LoVo (cell line): ENCODE measurements around the gene IFIT1B.
"Not testable (repeated sequence)": the region's sequence is repeated elsewhere in the genome, so short reads cannot be mapped to it uniquely, and the experiment has no call there.

Experiments
- DNase-seq: peaks from one replicate; pipeline ENCODE4 v3.0.0-alpha.2; 2016; ENCODE audit warnings: low spot score

Gene IFIT1B, protein sequence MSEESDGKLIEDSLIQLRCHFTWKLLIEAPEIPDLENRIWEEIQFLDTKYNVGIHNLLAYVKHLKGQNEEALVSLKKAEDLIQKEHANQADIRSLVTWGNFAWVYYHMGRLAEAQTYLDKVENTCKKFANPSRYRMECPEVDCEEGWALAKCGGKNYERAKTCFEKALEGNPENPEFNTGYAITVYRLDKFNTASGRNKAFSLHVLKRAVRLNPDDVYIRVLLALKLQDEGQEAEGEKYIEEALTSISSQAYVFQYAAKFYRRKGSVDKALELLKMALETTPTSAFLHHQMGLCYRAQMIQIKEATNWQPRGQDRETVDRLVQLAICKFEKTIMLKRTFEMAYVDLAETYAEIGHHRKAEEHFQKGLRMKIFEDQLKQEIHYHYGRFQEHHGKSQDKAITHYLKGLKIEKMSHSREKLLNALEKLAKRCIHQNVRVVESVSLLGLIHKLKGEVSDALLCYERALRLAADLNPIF

DNA sequence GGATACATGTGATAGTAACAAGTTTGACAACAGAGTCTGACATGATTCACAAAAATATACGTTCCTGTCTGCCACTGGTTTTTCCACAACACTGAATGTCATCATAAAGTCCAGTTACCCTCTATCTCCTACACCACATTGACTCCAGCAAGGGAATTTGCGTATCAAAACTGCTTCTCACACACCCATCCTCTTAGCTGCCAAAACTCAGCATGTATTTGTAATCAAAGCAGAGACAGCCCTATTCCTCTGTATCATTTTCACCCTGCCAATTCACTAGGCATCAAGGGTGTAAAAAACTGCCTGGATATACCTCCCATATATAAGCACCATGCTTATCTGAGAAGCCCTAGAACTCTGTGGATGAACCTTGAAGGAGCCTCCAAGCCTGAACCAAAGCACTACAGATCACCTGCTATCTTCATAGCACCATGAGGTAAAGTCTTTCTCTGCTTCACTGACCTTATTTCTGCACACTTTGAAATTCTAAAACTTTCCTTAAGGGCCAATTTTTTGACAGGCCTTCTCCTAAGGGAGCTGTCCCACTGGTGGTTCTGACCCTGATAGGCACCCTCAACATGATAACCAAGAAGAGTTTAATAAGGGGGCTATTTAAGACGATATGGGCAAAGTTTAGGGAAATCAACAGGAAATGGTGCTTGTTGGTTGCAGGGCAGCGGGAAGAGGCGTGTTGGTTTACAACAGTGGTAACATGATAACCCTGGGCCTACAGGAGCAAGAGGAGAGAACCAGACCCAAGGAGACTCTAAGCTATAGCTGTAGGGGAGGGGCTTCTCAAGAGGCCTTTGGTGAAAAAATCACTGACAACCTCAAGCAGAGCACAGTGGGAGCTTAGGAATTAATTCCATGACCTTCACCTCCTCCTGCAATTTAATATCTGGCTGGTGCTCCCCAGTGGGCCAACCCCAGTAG lies at the start of gene IFIT1B:
TSS of gene IFIT1B (plus strand) at position 352 of the 933 bp plus-strand sequence. CDS start at position 432, 80 bp downstream.
- DNase-seq = no peak

DNA sequence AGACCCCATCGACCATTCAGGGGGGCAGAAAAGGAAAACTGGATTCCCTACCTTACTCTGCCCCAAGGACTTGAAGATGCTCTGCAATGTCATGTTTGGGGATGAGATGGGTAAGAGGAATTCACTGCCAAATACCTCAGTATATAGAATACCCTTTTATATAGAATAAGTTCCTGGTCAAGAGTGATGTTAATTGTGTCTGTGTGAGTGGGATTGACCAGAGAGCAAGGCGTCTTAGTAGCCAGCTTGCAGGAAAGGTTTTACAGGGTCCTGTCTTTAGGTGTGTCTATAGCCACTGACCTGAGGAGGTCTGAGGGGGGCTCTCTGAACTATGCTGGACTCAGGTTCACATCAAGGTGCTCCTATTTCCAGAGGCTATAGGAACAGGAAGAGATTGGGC lies 48.7 kb upstream of the IFIT1B start:
- no peak for DNase-seq

DNA sequence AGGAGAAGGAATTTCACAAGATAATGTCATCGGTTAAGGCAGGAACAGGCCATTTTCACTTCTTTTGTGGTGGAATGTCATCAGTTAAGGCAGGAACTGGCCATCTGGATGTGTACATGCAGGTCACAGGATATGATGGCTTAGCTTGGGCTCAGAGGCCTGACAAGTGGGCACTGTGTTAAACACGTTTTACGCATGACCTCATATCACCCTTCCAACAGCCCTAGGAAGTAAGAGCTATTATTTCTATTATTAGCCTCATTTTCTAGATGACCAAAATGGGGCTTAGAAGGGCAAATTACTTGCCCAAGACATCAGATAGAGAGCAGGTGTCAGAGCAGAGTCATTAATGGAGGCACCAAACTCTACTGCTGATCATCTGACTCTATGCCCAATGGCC lies 47.8 kb upstream of the IFIT1B start:
- not testable (repeated sequence) for DNase-seq

DNA sequence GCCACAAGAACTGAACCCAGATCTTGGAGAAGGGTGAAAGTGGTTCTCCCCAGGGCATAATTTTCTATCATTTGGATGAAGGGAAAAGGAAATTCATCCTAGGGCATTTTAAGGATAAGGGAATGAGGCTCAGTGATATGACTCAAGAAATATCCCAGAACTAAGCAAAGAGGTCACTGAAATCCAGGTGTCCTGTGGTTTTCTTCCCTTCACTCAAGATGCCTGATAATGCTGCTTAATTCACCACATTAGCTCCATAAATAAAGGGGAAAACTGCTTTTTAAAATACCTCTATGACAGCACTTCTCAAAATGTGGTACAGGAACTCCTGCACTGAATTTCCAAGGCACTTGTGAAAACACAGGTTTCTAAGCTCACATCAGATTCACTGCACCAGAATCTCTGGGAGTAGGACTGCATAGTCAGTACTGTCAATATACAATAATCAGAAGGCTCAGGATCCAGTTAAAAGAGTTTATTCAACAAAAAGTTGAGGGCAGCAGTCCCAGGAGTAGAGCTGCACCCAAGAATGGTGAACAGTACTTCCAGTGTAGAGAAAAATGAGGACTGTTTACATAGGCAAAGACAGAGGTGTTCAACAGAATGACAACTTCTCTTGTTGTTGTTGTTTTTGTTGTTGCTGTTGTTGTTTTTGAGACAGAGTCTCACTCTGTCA lies 47.2 kb upstream of the IFIT1B start:
- no peak for DNase-seq

DNA sequence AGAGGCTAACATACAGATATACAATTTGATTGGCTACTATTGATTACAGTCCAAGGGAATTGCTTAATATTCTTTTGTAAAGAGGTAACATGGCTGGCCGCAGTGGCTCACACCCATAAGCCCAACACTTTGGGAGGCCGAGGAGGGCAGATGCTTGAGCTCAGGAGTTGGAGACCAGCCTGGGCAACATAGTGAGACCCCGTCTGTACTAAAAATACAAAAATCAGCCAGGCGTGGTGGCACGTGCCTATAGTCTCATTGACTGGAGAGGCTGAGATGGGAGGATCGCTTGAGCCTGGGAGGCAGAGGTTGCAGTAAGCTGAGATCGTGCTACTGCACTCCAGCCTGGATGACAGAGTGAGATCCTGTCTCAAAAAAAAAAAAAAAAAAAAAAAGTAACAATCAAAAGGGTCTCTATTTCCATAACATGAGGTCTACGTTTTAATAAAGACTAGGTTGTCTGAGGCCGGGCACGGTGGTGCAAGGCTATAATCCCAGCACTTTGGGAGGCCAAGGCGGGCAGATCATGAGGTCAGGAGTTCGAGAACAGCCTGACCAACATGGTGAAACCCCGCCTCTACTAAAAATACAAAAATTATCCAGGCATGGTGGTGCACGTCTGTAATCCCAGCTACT lies 46.3 kb upstream of the IFIT1B start:
- DNase-seq = not testable (repeated sequence)

DNA sequence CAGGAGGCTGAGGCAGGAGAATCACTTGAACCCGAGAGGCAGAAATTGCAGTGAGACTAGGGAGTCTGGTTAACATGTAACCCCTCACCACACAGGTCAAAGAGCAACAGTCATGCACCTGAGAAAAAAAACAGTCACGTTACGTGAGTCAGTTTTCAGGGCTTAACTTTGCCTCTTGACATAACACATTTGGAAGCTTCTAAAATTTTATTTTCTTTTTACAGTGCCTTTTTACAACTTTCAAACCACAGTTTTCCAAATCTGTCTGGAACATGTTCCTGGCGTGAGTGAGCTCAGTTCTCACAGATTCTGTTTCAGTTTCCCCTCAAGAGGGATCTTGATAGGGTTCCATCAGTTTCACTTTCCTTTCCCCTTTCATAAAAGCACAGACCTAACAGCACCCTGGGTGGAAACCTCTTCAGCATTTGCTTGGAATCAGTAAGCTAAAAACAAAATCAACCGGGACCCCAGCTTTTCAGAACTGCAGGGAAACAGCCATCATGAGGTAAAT lies 45.7 kb upstream of the IFIT1B start:
- DNase-seq = peak; percentile 37

DNA sequence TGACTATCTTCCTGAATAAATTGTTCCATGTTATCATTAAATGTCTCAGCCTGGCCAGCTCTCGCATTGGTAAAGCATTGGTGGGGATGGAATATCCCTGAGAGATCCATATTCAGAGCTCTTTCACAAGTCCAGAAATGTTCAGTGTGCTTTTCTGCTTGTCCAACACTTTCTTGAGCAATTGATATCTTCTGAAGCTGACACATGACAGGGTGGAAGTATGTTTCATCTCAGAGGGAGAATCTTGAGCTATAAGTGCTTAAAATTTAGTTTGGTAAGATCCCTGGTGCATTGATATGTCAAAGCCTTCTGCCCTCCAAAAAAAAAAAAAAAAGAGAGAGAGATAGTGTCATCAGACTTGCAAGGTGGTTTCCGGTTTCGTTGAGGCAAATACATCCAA lies 42.6 kb upstream of the IFIT1B start:
- DNase-seq = no peak

DNA sequence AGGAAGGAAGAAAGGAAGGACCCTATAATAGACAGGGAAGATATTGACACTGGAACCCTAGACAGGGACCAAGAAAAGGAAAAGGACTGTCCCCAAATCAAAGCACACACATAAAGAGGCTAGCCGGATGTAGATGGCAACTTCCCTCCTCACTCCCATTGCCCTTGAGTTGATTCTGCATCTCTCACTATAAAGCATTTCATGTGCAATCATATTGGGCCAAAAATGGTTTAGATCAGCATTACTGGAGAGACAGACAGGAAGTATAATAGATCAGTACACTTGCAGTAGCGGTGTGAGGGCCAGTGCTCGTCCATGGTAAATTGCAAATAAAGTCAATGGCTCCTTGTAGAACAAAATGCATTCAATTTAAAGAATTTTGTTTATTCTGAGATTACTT lies 41.6 kb upstream of the IFIT1B start:
- no peak for DNase-seq

DNA sequence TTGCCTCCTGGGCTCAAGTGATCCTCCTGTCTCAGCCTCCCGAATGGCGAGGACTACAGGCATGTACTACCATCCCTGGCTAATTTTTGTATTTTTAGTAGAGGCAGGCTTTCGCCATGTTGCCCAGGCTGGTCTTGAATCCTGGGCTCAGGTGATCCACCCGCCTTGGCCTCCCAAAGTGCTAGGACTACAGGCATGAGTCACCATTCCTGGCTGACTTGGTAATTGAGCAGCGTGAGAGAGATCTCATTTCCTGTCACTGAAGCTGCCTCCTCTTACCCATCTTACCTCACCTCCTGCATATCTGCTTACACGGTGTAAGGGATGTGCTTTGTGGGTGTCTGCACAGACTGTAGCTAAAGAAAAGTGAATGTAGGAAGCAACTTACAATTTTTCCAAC lies 40.4 kb upstream of the IFIT1B start:
- DNase-seq = peak; percentile 13

DNA sequence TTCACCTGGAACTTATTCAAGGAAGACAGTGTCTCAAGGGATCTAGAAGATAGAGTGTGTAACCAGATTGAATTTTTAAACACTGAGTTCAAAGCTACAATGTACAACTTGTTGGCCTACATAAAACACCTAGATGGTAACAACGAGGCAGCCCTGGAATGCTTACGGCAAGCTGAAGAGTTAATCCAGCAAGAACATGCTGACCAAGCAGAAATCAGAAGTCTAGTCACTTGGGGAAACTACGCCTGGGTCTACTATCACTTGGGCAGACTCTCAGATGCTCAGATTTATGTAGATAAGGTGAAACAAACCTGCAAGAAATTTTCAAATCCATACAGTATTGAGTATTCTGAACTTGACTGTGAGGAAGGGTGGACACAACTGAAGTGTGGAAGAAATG lies 39.1 kb upstream of the IFIT1B start:
- DNase-seq = no peak

DNA sequence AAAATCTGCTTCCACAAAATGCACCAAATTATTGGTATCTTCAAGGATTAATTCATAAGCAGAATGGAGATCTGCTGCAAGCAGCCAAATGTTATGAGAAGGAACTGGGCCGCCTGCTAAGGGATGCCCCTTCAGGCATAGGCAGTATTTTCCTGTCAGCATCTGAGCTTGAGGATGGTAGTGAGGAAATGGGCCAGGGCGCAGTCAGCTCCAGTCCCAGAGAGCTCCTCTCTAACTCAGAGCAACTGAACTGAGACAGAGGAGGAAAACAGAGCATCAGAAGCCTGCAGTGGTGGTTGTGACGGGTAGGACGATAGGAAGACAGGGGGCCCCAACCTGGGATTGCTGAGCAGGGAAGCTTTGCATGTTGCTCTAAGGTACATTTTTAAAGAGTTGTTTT lies 38.0 kb upstream of the IFIT1B start:
- no peak for DNase-seq

DNA sequence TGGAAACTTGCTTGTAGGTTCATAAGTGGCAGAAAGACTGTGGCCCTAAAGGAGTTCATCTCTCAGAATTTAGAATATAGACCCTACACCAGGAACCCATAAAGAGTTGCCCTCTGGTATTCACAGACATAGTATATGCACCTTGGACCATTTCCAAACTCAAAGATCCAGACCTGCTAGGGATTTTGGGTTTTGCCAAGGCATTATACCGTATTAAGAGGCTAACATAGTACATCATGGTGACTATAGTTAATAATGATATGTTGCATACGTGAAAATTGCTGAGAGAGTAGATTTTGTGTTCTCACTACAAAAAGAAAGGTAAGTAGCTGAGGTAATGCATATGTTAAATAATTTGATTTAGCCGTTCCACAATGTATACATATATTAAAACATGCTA lies 36.2 kb upstream of the IFIT1B start:
- no peak for DNase-seq

DNA sequence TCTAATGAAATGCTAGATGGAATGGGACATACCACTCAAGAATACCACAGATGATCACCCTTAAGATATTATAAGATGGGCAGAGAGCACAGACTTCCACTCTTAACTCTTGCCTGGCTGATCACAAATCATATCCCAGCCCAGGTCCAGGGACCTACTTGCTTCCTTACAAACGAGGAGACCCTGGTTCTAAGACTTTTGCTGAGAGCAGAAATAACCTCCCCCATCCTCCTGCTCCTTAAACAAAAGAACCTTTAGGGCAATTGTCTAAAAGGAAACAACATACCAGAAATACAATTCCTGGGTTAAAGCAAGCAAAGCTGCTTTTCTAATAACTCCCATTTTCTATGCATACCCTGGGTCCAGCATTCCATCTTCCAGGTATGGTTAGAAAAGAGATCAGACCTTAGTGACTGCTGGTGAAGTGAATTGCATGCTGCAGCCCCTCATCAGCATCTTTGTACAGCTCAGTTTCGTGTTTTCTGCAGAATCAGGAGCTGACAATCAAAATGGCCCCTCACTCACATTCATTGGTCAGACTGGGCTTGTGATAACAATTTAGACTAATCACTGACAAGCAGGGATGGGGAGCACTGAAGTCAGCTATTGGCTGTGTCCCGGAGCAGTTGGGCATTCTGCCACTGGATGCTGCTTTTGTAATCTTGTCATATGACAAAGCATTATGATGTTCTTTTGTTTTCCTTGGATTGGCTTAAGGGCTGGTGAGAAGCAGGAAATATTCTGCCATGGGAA lies 35.5 kb upstream of the IFIT1B start:
- no peak for DNase-seq

DNA sequence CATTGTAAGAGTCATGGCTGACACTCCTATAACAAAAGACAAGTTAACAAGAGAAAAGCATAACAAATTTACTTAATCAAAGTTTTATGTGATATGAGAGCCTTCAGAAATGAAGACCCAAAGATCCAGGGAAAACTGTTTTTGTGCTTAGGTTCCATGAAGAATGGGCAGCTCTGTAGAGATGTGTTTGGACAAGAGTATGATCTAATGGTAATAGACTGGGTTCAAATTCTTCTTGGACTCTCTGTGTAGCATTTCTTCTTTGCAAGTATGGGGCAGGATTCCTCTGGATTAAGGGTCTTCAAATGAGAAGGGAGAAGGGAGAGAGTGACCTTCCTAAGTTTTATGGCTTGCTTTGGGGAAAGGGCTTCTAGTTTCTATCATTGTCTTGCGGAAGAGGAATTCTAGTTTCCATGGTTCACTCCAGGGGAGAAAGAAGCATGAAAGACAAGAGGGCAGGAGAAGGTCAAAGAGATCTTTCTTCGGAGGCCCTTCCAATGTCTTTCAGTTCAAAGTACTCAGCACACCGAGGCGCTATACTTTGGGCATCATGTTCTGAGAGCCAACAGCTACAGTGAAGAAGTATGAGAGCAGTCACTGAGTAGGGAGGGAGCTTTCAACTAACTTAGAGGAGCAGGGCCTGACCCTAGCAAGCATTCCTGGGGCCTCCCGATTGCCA lies 34.6 kb upstream of the IFIT1B start:
- DNase-seq = no peak

DNA sequence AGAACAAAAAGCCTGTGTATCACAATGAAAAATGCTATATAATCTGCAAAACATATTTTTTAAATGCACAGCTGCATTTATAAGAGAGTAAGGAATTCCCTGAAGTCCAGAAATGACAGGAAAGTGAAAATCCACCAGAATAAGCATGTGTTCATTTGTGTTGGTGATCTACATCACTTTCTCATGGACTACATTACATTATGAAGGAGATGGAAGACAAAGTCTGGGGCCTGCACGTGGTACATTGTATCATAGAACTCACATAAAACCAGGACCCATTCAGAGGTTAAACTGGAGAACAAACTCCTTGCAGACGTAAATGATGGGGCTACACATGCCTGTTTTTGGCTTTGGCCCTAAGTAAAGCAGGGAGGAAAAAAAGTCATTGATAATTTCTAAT lies 33.7 kb upstream of the IFIT1B start:
- no peak for DNase-seq

DNA sequence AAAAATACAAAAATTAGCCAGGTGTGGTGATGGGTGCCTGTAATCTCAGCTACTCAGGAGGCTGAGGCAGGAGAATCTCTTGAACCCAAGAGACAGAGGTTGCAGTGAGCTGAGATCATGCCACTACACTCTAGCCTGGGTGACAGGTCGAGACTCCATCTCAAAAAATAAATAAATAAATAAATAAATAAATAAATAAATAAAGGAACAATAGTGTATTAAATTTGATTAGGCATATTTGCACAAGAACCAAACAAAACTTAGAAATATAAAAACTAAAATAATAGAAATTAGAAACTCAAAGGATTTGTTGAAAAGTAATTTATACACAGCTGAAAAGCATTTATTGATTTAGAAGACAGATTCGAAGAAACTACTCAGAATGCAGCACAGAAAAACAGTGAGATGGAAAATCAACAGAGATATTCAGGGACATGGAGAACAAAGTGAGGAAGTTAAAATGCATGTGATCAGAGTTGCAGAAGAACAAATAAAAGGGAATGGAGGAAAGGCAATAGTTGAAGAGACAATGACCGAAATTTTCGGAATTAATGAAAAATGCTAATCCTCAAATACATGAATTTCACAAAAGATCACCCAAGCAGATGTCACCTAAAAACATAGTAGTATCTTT lies 32.4 kb upstream of the IFIT1B start:
- no peak for DNase-seq

DNA sequence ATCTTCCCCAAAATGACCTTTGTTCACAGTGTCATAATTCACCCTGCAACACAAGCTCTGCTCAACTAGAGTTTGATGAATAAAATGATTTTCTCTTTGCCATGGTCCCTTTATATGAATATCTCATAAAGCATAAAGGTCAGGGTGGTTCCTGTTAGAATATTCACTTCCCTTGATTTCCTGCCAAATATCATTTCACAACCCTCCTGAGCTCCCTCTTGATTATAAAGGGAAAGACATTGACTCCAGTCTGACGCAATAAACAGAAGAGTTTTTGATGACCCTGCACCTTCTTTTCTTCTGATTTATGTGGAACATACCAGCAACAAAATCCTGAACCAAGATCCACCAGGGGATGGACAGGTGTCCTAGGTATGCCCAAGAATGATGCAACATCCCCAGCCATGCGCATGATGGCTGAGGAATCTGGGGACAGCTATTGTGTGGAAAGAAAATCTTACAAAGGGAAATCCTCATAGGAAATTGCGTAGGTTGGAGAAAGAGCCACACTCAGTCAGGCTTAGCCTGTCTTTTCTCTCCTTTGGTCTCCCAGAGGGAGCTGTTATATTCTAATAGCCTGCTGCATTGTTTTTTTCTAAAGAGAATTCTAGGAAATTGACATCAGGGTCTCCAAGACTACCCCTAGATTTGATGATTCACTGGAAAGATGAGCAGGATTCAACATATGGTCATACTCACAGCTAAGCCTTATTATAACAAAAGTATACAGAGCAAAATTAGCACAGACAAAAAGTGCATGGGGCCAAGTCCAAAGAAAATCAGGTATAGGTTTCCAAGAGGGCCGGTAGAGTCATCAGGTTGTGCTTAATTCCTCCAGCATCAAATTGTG lies 31.2 kb upstream of the IFIT1B start:
- peak; percentile 64 for DNase-seq

DNA sequence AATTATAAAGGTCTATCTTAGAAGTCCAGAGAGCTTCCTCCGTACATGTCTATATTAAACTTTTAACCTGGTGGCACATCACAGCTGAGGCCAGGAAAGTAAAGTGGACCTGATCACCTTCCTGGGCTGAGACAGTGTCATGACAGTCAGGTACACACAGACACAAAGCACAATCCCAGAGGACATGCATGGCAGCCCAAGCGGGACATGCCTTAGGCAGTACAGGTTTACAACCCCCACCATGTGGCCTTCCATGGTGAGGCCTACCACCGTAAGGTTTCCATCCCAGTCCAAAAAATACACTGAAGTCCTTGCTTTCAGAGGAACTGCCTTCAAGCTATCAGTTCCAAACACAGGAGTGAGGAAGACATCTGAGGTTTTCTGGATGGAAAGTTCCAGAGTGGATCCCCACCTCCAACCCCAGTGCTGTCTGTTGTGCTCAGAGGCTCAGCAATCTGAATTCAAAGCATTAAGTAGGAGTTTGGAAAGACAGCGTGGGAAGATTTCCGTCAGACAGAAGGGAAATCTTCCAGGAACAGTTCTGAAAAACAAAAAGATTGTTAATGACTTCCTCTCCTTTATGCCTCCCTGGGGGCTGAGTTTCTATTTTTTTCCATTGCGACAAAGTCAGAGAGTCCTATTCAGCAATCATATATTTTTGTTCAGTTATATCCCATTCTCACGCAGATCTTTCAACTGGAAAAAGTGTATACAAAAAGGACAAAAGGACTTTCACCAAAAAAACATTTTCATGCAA lies 30.0 kb upstream of the IFIT1B start:
- DNase-seq = no peak
